Left kidney (tissue), 2 donors: ENCODE measurements around the gene EFHC1. TPM values are rescaled to one million over a fixed set of nuclear protein-coding genes. Genes with fewer than 3 reads are reported as not detected.

Source experiments
- DNase-seq: peaks from one replicate; pipeline ENCODE4 v3.0.0-alpha.2; 2013
- polyA plus RNA-seq: library from polyadenylated mRNA; unstranded; fragments of 120-200 nt; gene quantifications from one replicate; pipeline ENCODE4 v1.2.1, GENCODE V29; 2013; ENCODE audit not compliant: insufficient read length

The EFHC1 gene
- polyA plus RNA-seq, 1 donor = 88.3 TPM

GRCh38 chr6:52502306-52503029, 82.3 kb downstream of the EFHC1 start:
- DNase-seq = no peak

- no peak for DNase-seq
These were observed 83.2 kb downstream of the EFHC1 start for GRCh38 chr6:52503323-52503747.

- DNase-seq = no peak
These were observed 84.0 kb downstream of the EFHC1 start for GRCh38 chr6:52503851-52504781.

- DNase-seq = no peak
These were observed 84.6 kb downstream of the EFHC1 start for GRCh38 chr6:52504782-52505136.

GRCh38 chr6:52505726-52506409, 85.7 kb downstream of the EFHC1 start:
- no peak for DNase-seq

GRCh38 chr6:52506476-52506875, 86.3 kb downstream of the EFHC1 start:
- no peak for DNase-seq

- no peak for DNase-seq
These were observed 87.6 kb downstream of the EFHC1 start for GRCh38 chr6:52507557-52508260.

- no peak for DNase-seq
These were observed 88.2 kb downstream of the EFHC1 start for GRCh38 chr6:52508261-52508739.

- no peak for DNase-seq
These were observed 89.4 kb downstream of the EFHC1 start for GRCh38 chr6:52509281-52510212.

- DNase-seq = no peak
These were observed 90.0 kb downstream of the EFHC1 start for GRCh38 chr6:52510213-52510562.

- DNase-seq = no peak
These were observed 91.0 kb downstream of the EFHC1 start for GRCh38 chr6:52511163-52511562.

- no peak for DNase-seq
These were observed 91.5 kb downstream of the EFHC1 start for GRCh38 chr6:52511572-52512151.

- DNase-seq = no peak
These were observed 92.1 kb downstream of the EFHC1 start for GRCh38 chr6:52512199-52512598.

- DNase-seq = no peak
These were observed 93.3 kb downstream of the EFHC1 start for GRCh38 chr6:52513464-52513863.

GRCh38 chr6:52513896-52514295, 93.8 kb downstream of the EFHC1 start:
- no peak for DNase-seq

GRCh38 chr6:52514514-52514913, 94.4 kb downstream of the EFHC1 start:
- no peak for DNase-seq

- no peak for DNase-seq
These were observed 95.2 kb downstream of the EFHC1 start for GRCh38 chr6:52515219-52515960.

GRCh38 chr6:52516269-52516668, 96.1 kb downstream of the EFHC1 start:
- no peak for DNase-seq

- no peak for DNase-seq
These were observed 96.8 kb downstream of the EFHC1 start for GRCh38 chr6:52516943-52517342.
